Upper lobe of left lung (tissue), 6 donors: ENCODE measurements around the gene ZFHX3. TPM values are rescaled to one million over a fixed set of nuclear protein-coding genes. Genes with fewer than 3 reads are reported as not detected.
"Not testable (repeated sequence)": the region's sequence is repeated elsewhere in the genome, so short reads cannot be mapped to it uniquely, and the experiment has no call there.

ENCODE experiments used
- ATAC-seq, 2 donors: fragments of 200-7000 bp; cut with Tn5 transposase; one replicate each; pipeline ENCODE4 v1.9.1; 2022; ENCODE audit warnings: mild to moderate bottlenecking in 2 of 2, moderate library complexity in 2 of 2; ENCODE audit not compliant: low FRiP score in 2 of 2
- DNase-seq, 2 donors: peaks; one replicate each; pipeline ENCODE4 v3.0.0-alpha.2; 2019 to 2020
- H3K27ac ChIP-seq, 4 donors: fragments of 200-600 bp; sonication (generic); one replicate each; pipeline ENCODE4 v1.5.1; 2016 to 2019
- H3K27me3 ChIP-seq, 4 donors: fragments of 200-600 bp; sonication (generic); one replicate each; pipeline ENCODE4 v1.5.1; 2017 to 2019
- H3K36me3 ChIP-seq, 4 donors: fragments of 200-600 bp; sonication (generic); one replicate each; pipeline ENCODE4 v1.5.1; 2016 to 2019
- H3K4me1 ChIP-seq, 4 donors: fragments of 200-600 bp; sonication (generic); one replicate each; pipeline ENCODE4 v1.5.1; 2018 to 2019
- H3K4me3 ChIP-seq, 4 donors: fragments of 200-600 bp; sonication (generic); one replicate each; pipeline ENCODE4 v1.5.1; 2017 to 2019; ENCODE audit warnings: mild to moderate bottlenecking in 2 of 4, moderate library complexity in 1 of 4
- H3K9me3 ChIP-seq, 4 donors: fragments of 200-600 bp; sonication (generic); one replicate each; pipeline ENCODE4 v1.5.1; 2018 to 2019
- EP300 ChIP-seq, 4 donors: sonication (generic); formaldehyde crosslinking; IDR thresholded peaks; one replicate each; pipeline ENCODE4 v1.5.1; 2017; ENCODE audit warnings: antibody characterized with exemption in 4 of 4, control low read depth in 2 of 4
- POLR2A ChIP-seq, 4 donors: fragments of 450-650 bp; IDR thresholded peaks; one replicate each; pipeline ENCODE4 v1.5.1; 2016 to 2017; ENCODE audit warnings: antibody characterized with exemption in 4 of 4, mild to moderate bottlenecking in 2 of 4
- POLR2AphosphoS5 ChIP-seq, 2 donors: sonication (generic); formaldehyde crosslinking; IDR thresholded peaks; one replicate each; pipeline ENCODE4 v1.5.1; 2017; ENCODE audit warnings: antibody characterized with exemption in 2 of 2
- WGBS, 2 donors: methylation state at CpG; one replicate each; pipeline ENCODE4 v1.1.5; 2017 to 2018; 5-methylcytosine and 5-hydroxymethylcytosine counted together
- total RNA-seq, 6 donors: library from RNA; depleted of rRNA in 4 of 6; stranded (reverse); fragments of >200 nt in 4 of 6; gene quantifications; one replicate each; pipeline versions ENCODE4 v1.1.0 to v1.2.1, GENCODE V29; 2016 to 2021
- TF ChIP-seq, protein P1 (sequence below), 6 experiments: fragments of 450-650 bp in 4 of 6; fragments of 200-600 bp in 2 of 6; sonication (generic) in 2 of 6; IDR thresholded peaks; one replicate each; pipeline ENCODE4 v1.5.1; 2016 to 2019; ENCODE audit warnings: antibody characterized with exemption in 6 of 6
- donor health status: DM: no; HTN: no; CAD: no; lungs with moderate emphysema.
- donor health status: DM: no; HTN: yes; CAD: no; lungs with severe emphysema.

The ZFHX3 gene
- total RNA-seq, 6 donors from 2014 or later = 22.4 to 40.3 (median 27.0) TPM

DNA sequence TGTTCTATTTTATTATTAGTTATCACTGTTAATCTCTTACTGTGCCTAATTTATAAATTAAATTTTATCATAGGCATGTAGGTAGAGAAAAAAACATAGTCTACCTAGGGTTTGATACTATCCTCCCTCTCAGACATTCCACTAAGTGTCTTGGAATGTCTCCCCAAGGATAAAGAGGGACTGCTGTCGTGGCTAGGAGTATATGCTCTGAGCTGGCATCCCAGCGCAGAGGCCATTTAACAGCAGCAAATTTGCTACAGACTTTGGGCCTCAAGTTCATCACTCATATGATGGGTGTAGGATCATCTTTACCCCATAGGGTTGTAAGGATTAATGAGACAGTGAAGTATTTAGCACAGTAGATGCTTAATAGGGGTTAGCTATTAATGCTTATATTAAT, 56.7 kb downstream of the ZFHX3 start:
- TF ChIP-seq, protein P1, sequence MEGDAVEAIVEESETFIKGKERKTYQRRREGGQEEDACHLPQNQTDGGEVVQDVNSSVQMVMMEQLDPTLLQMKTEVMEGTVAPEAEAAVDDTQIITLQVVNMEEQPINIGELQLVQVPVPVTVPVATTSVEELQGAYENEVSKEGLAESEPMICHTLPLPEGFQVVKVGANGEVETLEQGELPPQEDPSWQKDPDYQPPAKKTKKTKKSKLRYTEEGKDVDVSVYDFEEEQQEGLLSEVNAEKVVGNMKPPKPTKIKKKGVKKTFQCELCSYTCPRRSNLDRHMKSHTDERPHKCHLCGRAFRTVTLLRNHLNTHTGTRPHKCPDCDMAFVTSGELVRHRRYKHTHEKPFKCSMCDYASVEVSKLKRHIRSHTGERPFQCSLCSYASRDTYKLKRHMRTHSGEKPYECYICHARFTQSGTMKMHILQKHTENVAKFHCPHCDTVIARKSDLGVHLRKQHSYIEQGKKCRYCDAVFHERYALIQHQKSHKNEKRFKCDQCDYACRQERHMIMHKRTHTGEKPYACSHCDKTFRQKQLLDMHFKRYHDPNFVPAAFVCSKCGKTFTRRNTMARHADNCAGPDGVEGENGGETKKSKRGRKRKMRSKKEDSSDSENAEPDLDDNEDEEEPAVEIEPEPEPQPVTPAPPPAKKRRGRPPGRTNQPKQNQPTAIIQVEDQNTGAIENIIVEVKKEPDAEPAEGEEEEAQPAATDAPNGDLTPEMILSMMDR (IDR thresholded peaks at IDR 0.05) = no peak
- TF ChIP-seq POLR2AphosphoS5 (IDR thresholded peaks at IDR 0.05) = no peak
- TF ChIP-seq POLR2A (IDR thresholded peaks at IDR 0.05) = no peak
- DNase-seq (no peak), ATAC-seq (no peak)
- peaks cover 41 to 81% (median 50%) of the 10 kb centered on the region in 4 donors for H3K4me1 ChIP-seq
- H3K27ac ChIP-seq = peak overlapping the region; percentile 42 to 82 (median 73)
- H3K9me3 ChIP-seq = no peaks in the 10 kb centered on the region
- 81 to 89% methylated on average over 2 of the region's 2 CpGs for WGBS, 2 donors
- no peaks in the 10 kb centered on the region for H3K27me3 ChIP-seq
- no peaks in the 10 kb centered on the region for H3K36me3 ChIP-seq
- no peak overlapping the region for H3K4me3 ChIP-seq

DNA sequence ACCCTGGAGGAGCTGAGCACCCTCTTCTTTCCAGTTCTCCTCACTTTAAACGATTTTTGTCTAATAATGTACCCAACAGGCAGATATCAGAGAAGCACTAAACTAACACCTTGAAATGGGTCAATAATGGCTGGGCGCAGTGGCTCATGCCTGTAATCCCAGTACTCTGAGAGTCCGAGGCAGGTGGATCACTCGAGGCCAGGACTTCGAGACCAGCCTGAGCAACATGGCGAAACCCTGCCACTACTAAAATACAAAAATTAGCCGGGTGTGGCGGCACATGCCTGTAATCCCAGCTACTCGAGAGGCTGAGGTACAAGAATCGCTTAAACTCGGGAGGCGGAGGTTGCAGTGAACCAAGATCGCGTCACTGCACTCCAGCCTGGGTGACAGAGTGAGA, 57.4 kb downstream of the ZFHX3 start:
- H3K4me1 ChIP-seq = peaks cover 35 to 81% (median 50%) of the 10 kb centered on the region in 4 donors
- no peak overlapping the region for H3K4me3 ChIP-seq
- H3K27me3 ChIP-seq = no peaks in the 10 kb centered on the region
- no peak for DNase-seq
- TF ChIP-seq, protein P1 (IDR thresholded peaks at IDR 0.05) = no peak
- TF ChIP-seq POLR2A (IDR thresholded peaks at IDR 0.05) (no peak), POLR2AphosphoS5 (IDR thresholded peaks at IDR 0.05) (no peak), EP300 (IDR thresholded peaks at IDR 0.05) (no peak)
- 82 to 83% methylated on average over 14 of the region's 14 CpGs for WGBS, 2 donors
- H3K9me3 ChIP-seq = no peaks in the 10 kb centered on the region
- H3K27ac ChIP-seq = peak overlapping the region; percentile 73 to 82 (median 76)
- ATAC-seq = no peak
- H3K36me3 ChIP-seq = no peaks in the 10 kb centered on the region

DNA sequence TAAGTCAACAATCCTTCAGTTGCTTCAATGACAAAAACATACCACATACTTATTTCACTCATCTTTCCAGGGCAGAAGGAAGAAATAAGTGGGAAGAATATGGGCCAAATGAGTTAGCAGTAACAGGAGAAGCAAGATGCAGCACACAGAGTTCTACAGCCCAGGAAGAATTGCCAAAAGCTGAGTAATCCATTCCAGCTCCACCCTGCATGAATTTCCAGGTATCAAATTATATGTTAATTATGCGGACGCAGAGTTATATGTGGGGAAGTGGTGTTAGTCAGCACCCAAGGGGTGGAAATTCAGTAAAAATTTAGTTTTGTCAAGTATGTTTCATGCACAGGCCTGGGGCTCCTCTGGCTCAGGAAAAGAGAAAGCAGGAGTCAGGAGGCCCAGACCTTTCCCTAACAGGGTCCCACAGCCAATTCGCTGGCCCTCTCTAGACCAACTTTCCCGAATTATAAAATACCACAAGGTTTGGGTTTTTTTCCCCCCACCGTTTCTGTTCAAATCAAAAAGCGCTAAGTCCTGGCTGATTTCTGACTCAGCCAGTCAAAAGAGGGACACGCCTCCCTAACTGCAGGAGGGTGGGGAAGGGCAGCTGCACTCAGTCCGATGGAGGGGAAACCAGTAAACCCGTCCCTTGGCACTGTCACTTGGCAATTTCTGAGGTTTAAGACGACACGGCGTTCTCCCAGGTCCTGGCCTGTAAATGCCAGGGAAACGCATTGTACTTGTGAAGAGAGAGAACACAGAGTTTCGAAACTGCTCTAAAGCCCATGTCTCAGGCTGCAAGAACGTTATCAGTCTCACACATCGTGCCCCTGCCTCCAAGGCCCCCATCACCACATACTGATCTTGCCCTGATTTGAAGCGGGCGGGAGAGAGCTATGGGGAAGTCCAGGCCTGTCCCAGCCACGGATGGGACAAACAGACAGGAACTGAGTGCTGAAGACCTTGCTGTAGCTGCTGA, 58.1 kb downstream of the ZFHX3 start:
- Histone ChIP-seq H3K27me3 (no peaks in the 10 kb centered on the region), H3K9me3 (no peaks in the 10 kb centered on the region), H3K4me3 (peak overlapping the region in 1 of 4 donors; percentile 4), H3K27ac (peak overlapping the region; percentile 73 to 82 (median 76)), H3K4me1 (peaks cover 33 to 81% (median 49%) of the 10 kb centered on the region in 4 donors), H3K36me3 (no peaks in the 10 kb centered on the region)
- TF ChIP-seq POLR2AphosphoS5 (IDR thresholded peaks at IDR 0.05) (peak in 1 of 2 donors; percentile 91), POLR2A (IDR thresholded peaks at IDR 0.05) (no peak), EP300 (IDR thresholded peaks at IDR 0.05) (peak in 2 of 4 donors; percentile 95 to 96)
- TF ChIP-seq, protein P1 (IDR thresholded peaks at IDR 0.05) = no peak
- WGBS, 2 donors = 33 to 45% methylated on average over 19 of the region's 19 CpGs
- ATAC-seq (peak; percentile 76 to 77), DNase-seq (peak in 1 of 2 donors; percentile 80)

DNA sequence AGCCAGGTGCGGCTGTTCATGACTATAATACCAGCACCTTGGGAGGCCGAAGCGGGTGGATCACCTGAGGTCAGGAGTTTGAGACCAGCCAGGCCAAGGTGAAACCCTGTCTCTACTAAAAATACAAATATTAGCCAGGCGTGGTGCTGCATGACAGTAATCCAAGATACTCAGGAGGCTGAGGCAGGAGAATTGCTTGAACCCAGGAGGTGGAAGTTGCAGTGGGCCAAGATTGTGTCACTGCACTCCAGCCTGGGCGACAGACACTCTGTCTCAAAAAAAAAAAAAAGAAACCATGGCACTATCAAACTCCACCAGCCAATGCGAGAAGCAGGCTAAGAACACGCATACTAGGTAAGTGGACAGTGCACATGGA, 58.7 kb downstream of the ZFHX3 start:
- not testable (repeated sequence) for H3K36me3 ChIP-seq, DNase-seq, H3K9me3 ChIP-seq, H3K4me3 ChIP-seq, H3K27me3 ChIP-seq, ATAC-seq
- WGBS, 2 donors = 76 to 81% methylated on average over 7 of the region's 7 CpGs
- Histone ChIP-seq H3K4me1 (peaks cover 38 to 83% (median 52%) of the 10 kb centered on the region in 4 donors), H3K27ac (peak overlapping the region; percentile 73 to 82 (median 76))

DNA sequence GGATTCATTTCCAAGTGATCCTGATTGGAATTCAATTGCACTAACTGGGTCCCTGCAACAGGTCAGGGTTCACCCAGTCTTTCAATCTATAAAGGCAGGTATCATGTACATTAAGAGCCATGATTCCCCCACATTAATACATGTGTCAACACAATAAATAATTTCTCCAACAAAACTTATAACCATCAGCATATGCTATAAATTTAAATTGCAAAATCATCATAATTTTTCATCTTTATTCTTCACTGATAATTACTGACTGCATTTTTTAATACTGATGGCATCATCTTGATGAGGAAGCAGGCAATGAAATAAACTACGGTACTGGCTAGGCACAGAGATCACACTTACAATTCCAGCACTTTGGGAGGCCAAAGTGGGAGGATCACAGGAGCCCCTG, 59.4 kb downstream of the ZFHX3 start:
- WGBS, 2 donors = 83 to 93% methylated on average over 1 of the region's 1 CpG
- TF ChIP-seq POLR2A (IDR thresholded peaks at IDR 0.05) = no peak
- TF ChIP-seq, protein P1 (IDR thresholded peaks at IDR 0.05) = no peak
- TF ChIP-seq POLR2AphosphoS5 (IDR thresholded peaks at IDR 0.05) = no peak
- no peak for TF ChIP-seq EP300 (IDR thresholded peaks at IDR 0.05)
- peak overlapping the region; percentile 73 to 82 (median 76) for H3K27ac ChIP-seq

More for the DNA sequence above, 59.4 kb downstream of the ZFHX3 start:
- peaks cover 44 to 87% (median 54%) of the 10 kb centered on the region in 4 donors for H3K4me1 ChIP-seq
- H3K9me3 ChIP-seq = no peaks in the 10 kb centered on the region
- no peak for DNase-seq
- H3K27me3 ChIP-seq = no peaks in the 10 kb centered on the region
- no peak for ATAC-seq
- H3K36me3 ChIP-seq = no peaks in the 10 kb centered on the region
- no peak overlapping the region for H3K4me3 ChIP-seq
